ENCODE measurements around the gene RAB10. TPM values are rescaled to one million over a fixed set of nuclear protein-coding genes. Genes with fewer than 3 reads are reported as not detected.

The RAB10 gene
- total and polyA plus RNA-seq, 2 of the 13 experiments (the other 11 are each of a cell fraction or from before 2014, with no cell fraction given): 48.2 to 120 TPM

- Histone ChIP-seq H3K4me1 (ENCODE audit: insufficient read depth, low read length) (peaks cover 52% of the 10 kb centered on the region), H3K4me3 (replicated peaks in 1 of 3; ENCODE audit: insufficient read depth in 1 of 3, low read depth in 2 of 3, low read length in 3 of 3) (no peak overlapping the region), H3K36me3 (replicated peaks in 1 of 2; ENCODE audit: control insufficient read depth in 1 of 2, insufficient read depth in 2 of 2, low read length in 2 of 2) (no peaks in the 10 kb centered on the region), H3K27me3 (ENCODE audit: control insufficient read depth in 1 of 2, insufficient read depth in 2 of 2, low read length in 2 of 2) (peaks cover 2 to 13% of the 10 kb centered on the region in 2 experiments; a peak in 1 of 5 replicates), H3K4me2 (ENCODE audit: low read depth, low read length) (no peak overlapping the region), H4K20me1 (ENCODE audit: insufficient read depth, low read length) (no peaks in the 10 kb centered on the region), H3K9me3 (ENCODE audit: low read length) (no peaks in the 10 kb centered on the region), H3K9ac (ENCODE audit: insufficient read depth, low read depth, low read length) (no peak overlapping the region), H2AFZ (ENCODE audit: low read length) (no peak overlapping the region), H3K79me2 (ENCODE audit: insufficient read depth, low read length) (no peaks in the 10 kb centered on the region), H3K27ac (ENCODE audit: extremely low read length, insufficient read depth, low read length) (no peak overlapping the region)
- no TSS peak for BruUV-seq (replicated peaks)
- POLR2A ChIA-PET: no interaction called here
- CTCF ChIA-PET (ENCODE audit: low intra/inter-chr PET ratio, low total read pairs): no interaction called here
- DNase-seq (ENCODE audit: low spot score) (no peak), ATAC-seq (no peak), FAIRE-seq (no peak)
- intact Hi-C loops (cut with micrococcal nuclease; ENCODE audit: unreplicated experiment): loop anchor here (2.0 kb wide), 1 partner anchor 19 kb away; no protein-coding TSS in a partner anchor
- in situ Hi-C loops (cut with HindIII; ENCODE audit: extremely low pct_ligation_motif_present, low pct_unique_long_range_greater_than_20kb): no loop called here
- 88% methylated on average over 1 of the region's 1 CpG for WGBS (ENCODE audit: low lambda C conversion rate)
- TF ChIP-seq BRF2 (CRISPR knock-in tag; IDR thresholded peaks at IDR 0.05) (no peak), MAX (IDR thresholded peaks at IDR 0.05) (no peak), CHCHD3 (CRISPR knock-in tag; IDR thresholded peaks at IDR 0.05) (no peak), NFIC (IDR thresholded peaks at IDR 0.05; ENCODE audit: low read length) (no peak), RFX1 (IDR thresholded peaks at IDR 0.05) (no peak), ZNF660 (CRISPR knock-in tag; IDR thresholded peaks at IDR 0.05; ENCODE audit: borderline replicate concordance, low read depth) (no peak)
These were observed 20.2 kb upstream of the RAB10 start for GRCh38 chr2:26013668-26014067.

GRCh38 chr2:26016012-26016705 lies 17.7 kb upstream of the RAB10 start:
- H3K79me2 ChIP-seq (ENCODE audit: insufficient read depth, low read length): no peaks in the 10 kb centered on the region
- no peaks in the 10 kb centered on the region for H3K36me3 ChIP-seq (replicated peaks in 1 of 2; ENCODE audit: control insufficient read depth in 1 of 2, insufficient read depth in 2 of 2, low read length in 2 of 2)
- TF ChIP-seq CEBPB (IDR thresholded peaks at IDR 0.05; ENCODE audit: borderline replicate concordance, low read depth, low read length) (peak; percentile 38; the same call in 1 of the 2 replicates), BHLHE40 (IDR thresholded peaks at IDR 0.05; ENCODE audit: low read length) (no peak)
- FAIRE-seq (peak; percentile 15), ATAC-seq (no peak), DNase-seq (ENCODE audit: low spot score) (no peak)
- intact Hi-C loops (cut with micrococcal nuclease; ENCODE audit: unreplicated experiment) (no loop called here), in situ Hi-C loops (cut with HindIII; ENCODE audit: extremely low pct_ligation_motif_present, low pct_unique_long_range_greater_than_20kb) (no loop called here)
- H3K4me1 ChIP-seq (ENCODE audit: insufficient read depth, low read length): peaks cover 56% of the 10 kb centered on the region
- ChIA-PET CTCF (ENCODE audit: low intra/inter-chr PET ratio, low total read pairs) (no interaction called here), POLR2A (no interaction called here)
- BruUV-seq (replicated peaks): no TSS peak
- no peak overlapping the region for H3K4me3 ChIP-seq (replicated peaks in 1 of 3; ENCODE audit: insufficient read depth in 1 of 3, low read depth in 2 of 3, low read length in 3 of 3)
- no peak overlapping the region for H2AFZ ChIP-seq (ENCODE audit: low read length)
- H3K9ac ChIP-seq (ENCODE audit: insufficient read depth, low read depth, low read length): no peak overlapping the region
- no peak overlapping the region for H3K4me2 ChIP-seq (ENCODE audit: low read depth, low read length)
- no peak overlapping the region for H3K27ac ChIP-seq (ENCODE audit: extremely low read length, insufficient read depth, low read length)
- peaks cover 2 to 13% of the 10 kb centered on the region in 2 experiments; a peak in 2 of 5 replicates for H3K27me3 ChIP-seq (ENCODE audit: control insufficient read depth in 1 of 2, insufficient read depth in 2 of 2, low read length in 2 of 2)
- no peaks in the 10 kb centered on the region for H3K9me3 ChIP-seq (ENCODE audit: low read length)
- 60% methylated on average over 13 of the region's 13 CpGs for WGBS (ENCODE audit: low lambda C conversion rate)
- H4K20me1 ChIP-seq (ENCODE audit: insufficient read depth, low read length): no peaks in the 10 kb centered on the region

Measured in HepG2 (cell line).